Activated T-helper 17 cell treated with anti-CD3 and anti-CD28 coated beads, Interleukin-2, amount 50 U/mL, for 72 hours (primary cell): ENCODE data around the gene MAP2K4. TPM values are rescaled to one million over a fixed set of nuclear protein-coding genes. Genes with fewer than 3 reads are reported as not detected.
"Not testable (repeated sequence)": the region's sequence is repeated elsewhere in the genome, so short reads cannot be mapped to it uniquely, and the experiment has no call there.

ENCODE experiments used
- ATAC-seq: fragments of 150-1000 bp; cut with Tn5 transposase; replicated peaks from 2 replicates; pipeline ENCODE4 v1.10.0; 2021; ENCODE audit warnings: mild to moderate bottlenecking, moderate library complexity
- H3K27ac Mint-ChIP-seq: one replicate; pipeline ENCODE4 v1.8.0; 2022; ENCODE audit warnings: mixed read lengths
- H3K27me3 Mint-ChIP-seq: one replicate; pipeline ENCODE4 v1.8.0; 2022; ENCODE audit warnings: mixed read lengths
- H3K36me3 Mint-ChIP-seq: one replicate; pipeline ENCODE4 v1.8.0; 2022; ENCODE audit warnings: low read depth, mild to moderate bottlenecking, mixed read lengths
- H3K4me1 Mint-ChIP-seq: one replicate; pipeline ENCODE4 v1.8.0; 2022; ENCODE audit warnings: mixed read lengths
- H3K4me3 Mint-ChIP-seq: one replicate; pipeline ENCODE4 v1.8.0; 2022; ENCODE audit warnings: mild to moderate bottlenecking, mixed read lengths
- H3K9me3 Mint-ChIP-seq: one replicate; pipeline ENCODE4 v1.8.0; 2022; ENCODE audit warnings: mixed read lengths
- total RNA-seq, 2 donors: library from RNA; stranded (reverse); gene quantifications; one replicate each; pipeline ENCODE4 v1.2.3, GENCODE V29; 2022

MAP2K4 gene
- total RNA-seq, 2 donors from 2014 or later, result 22.1 to 22.7 TPM

GRCh38 chr17:12127667-12128066 lies 107.0 kb downstream of the MAP2K4 start:
- no peak for ATAC-seq
- Mint-ChIP-seq H3K27me3 (no peaks in the 10 kb centered on the region), H3K9me3 (no peaks in the 10 kb centered on the region), H3K4me1 (no peaks in the 10 kb centered on the region), H3K27ac (no peak overlapping the region), H3K4me3 (no peak overlapping the region), H3K36me3 (peaks cover 100% of the 10 kb centered on the region)

GRCh38 chr17:12128946-12129345 lies 108.3 kb downstream of the MAP2K4 start:
- Mint-ChIP-seq H3K9me3 (no peaks in the 10 kb centered on the region), H3K4me3 (no peak overlapping the region), H3K4me1 (no peaks in the 10 kb centered on the region), H3K36me3 (peaks cover 98% of the 10 kb centered on the region), H3K27me3 (no peaks in the 10 kb centered on the region), H3K27ac (no peak overlapping the region)
- no peak for ATAC-seq

DNA sequence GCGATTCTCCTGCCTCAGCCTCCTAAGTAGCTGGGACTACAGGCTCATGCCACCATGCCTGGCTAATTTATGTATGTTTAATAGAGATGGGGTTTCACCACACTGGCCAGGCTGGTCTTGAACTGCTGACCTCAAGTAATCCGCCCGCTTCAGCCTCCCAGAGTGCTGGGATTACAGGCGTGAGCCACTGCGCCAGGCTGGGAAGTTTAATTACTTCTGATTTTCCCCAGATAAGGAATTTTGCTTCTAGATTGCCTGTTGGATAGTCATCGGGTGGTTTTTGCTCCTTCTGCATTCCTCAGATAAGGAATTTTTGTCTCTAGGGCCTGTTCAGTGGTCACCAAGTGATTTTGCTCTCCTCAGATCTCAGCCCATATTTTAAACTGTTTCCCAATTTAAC lies 112.5 kb downstream of the MAP2K4 start:
- H3K27ac Mint-ChIP-seq, result no peak overlapping the region
- H3K36me3 Mint-ChIP-seq, result peaks cover 98% of the 10 kb centered on the region
- ATAC-seq, result no peak
- H3K9me3 Mint-ChIP-seq, result no peaks in the 10 kb centered on the region
- H3K4me3 Mint-ChIP-seq, result no peak overlapping the region
- no peaks in the 10 kb centered on the region for H3K4me1 Mint-ChIP-seq
- H3K27me3 Mint-ChIP-seq, result no peaks in the 10 kb centered on the region

- H3K27me3 Mint-ChIP-seq, result no peaks in the 10 kb centered on the region
- H3K36me3 Mint-ChIP-seq, result peaks cover 98% of the 10 kb centered on the region
- no peaks in the 10 kb centered on the region for H3K4me1 Mint-ChIP-seq
Observed at GRCh38 chr17:12134101-12134500, 113.4 kb downstream of the MAP2K4 start.

GRCh38 chr17:12134587-12134986 lies 113.9 kb downstream of the MAP2K4 start:
- no peaks in the 10 kb centered on the region for H3K9me3 Mint-ChIP-seq
- peaks cover 96% of the 10 kb centered on the region for H3K36me3 Mint-ChIP-seq
- ATAC-seq, result no peak
- no peaks in the 10 kb centered on the region for H3K4me1 Mint-ChIP-seq
- no peaks in the 10 kb centered on the region for H3K27me3 Mint-ChIP-seq
- no peak overlapping the region for H3K4me3 Mint-ChIP-seq
- H3K27ac Mint-ChIP-seq, result no peak overlapping the region

More at GRCh38 chr17:12134101-12134500, 113.4 kb downstream of the MAP2K4 start:
- Mint-ChIP-seq H3K27ac (no peak overlapping the region), H3K9me3 (no peaks in the 10 kb centered on the region), H3K4me3 (no peak overlapping the region)
- no peak for ATAC-seq

DNA sequence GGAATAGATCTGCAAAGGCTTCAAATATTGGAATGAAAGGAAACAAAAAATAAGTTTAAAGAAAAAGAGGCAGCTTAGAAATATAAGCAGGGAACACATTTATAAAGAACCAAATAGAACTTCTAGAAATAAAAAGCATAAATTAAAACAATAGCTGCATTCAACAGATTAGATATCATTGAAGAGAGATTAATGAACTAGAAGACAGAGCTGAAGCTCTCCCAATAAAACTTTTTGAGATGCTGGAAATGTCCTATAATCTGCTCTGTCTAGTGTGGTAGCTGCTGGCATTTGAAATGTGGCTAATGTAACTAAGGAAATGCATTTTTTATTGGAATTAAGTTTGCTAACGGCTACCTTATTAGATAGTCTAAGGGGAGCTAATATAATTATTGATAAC lies 115.6 kb downstream of the MAP2K4 start:
- Mint-ChIP-seq H3K36me3 (peaks cover 96% of the 10 kb centered on the region), H3K27ac (no peak overlapping the region), H3K4me1 (no peaks in the 10 kb centered on the region), H3K4me3 (no peak overlapping the region), H3K9me3 (no peaks in the 10 kb centered on the region), H3K27me3 (no peaks in the 10 kb centered on the region)
- no peak for ATAC-seq

DNA sequence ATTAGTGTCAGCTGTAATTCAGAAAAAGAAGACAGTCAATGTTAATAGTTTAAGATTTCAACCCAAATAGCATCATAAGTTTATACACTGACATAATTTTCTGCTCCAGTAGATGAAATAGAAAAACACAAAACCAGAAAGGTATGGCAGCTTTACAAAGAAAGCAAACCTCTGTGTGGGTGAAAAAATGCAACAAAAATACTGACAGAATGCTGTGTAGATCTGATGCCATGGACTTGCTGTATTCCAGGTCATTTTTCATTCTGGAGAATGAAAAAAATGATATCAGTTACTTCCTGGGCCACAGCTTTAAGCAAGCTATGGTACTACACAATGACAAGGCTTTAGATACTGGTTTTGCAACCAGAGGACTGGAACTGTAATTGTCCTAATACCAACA lies 116.0 kb downstream of the MAP2K4 start:
- Mint-ChIP-seq H3K4me3 (no peak overlapping the region), H3K27me3 (no peaks in the 10 kb centered on the region), H3K36me3 (peaks cover 96% of the 10 kb centered on the region), H3K9me3 (no peaks in the 10 kb centered on the region), H3K27ac (no peak overlapping the region), H3K4me1 (no peaks in the 10 kb centered on the region)
- no peak for ATAC-seq

GRCh38 chr17:12137859-12138258 lies 117.2 kb downstream of the MAP2K4 start:
- H3K27ac Mint-ChIP-seq, result no peak overlapping the region
- H3K4me3 Mint-ChIP-seq, result no peak overlapping the region
- no peak for ATAC-seq

DNA sequence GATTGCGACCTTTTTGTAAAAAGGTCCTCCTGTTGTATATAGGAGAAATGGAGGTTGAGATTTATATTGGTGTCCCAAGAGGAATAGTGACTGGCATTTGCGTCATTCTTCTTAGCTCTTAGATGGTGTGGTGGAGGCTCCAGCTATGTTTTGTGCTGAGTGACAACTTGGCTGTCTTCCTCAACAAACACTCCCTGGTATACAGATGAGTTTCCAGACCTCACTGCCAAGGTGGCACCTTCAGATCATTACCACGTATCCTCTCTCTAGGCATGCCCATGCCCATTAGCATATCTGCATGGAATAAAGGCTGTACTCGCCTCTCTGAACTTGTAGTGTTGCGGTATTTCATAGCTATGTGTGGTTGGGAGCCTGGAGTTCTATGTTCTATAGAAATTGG lies 120.0 kb downstream of the MAP2K4 start:
- Mint-ChIP-seq H3K36me3 (peaks cover 95% of the 10 kb centered on the region), H3K4me1 (no peaks in the 10 kb centered on the region), H3K4me3 (no peak overlapping the region), H3K27me3 (no peaks in the 10 kb centered on the region), H3K27ac (no peak overlapping the region), H3K9me3 (peaks cover 4% of the 10 kb centered on the region)
- ATAC-seq, result no peak

More at GRCh38 chr17:12137859-12138258, 117.2 kb downstream of the MAP2K4 start:
- Mint-ChIP-seq H3K4me1 (no peaks in the 10 kb centered on the region), H3K9me3 (no peaks in the 10 kb centered on the region), H3K27me3 (no peaks in the 10 kb centered on the region), H3K36me3 (peaks cover 96% of the 10 kb centered on the region)

DNA sequence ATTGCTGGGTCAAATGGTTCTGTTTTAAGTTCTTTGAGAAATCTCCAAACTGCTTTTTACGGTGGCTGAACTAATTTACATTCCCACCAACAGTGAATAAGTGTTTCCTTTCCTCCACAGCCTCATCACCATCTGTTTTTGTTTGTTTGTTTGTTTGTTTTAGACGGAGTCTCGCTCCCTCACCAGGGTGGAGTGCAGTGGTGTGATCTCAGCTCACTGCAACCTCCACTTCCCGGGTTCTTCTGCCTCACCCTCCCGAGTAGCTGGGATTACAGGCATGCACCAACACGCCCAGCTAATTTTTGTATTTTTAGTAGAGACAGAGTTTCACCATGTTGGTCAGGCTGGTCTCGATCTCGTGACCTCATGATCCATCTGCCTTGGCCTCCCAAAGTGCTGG lies 141.5 kb downstream of the MAP2K4 start:
- peaks cover 13% of the 10 kb centered on the region for H3K9me3 Mint-ChIP-seq
- H3K27me3 Mint-ChIP-seq, H3K27ac Mint-ChIP-seq, H3K4me3 Mint-ChIP-seq, H3K4me1 Mint-ChIP-seq, H3K36me3 Mint-ChIP-seq, ATAC-seq: not testable (repeated sequence)

DNA sequence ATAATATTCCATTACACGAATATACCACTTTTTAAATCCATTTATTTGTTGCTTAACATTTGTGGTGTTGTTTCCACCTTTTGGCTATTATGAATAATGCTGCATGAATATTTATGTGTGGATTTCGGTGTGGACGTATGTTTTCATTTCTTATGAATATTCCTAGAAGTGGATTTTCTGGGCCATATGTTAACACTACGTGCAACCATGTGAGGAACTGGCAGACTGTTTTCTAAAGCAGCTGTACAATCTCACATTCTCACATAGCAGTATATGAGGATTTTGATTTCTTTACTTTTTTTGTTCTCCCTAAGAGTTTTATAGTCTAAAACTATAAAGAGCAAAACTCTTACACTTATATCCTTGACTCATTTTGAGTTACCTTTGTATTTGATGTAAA lies 143.4 kb downstream of the MAP2K4 start:
- no peak overlapping the region for H3K4me3 Mint-ChIP-seq
- H3K9me3 Mint-ChIP-seq, result peaks cover 8% of the 10 kb centered on the region
- no peak overlapping the region for H3K27ac Mint-ChIP-seq
- no peaks in the 10 kb centered on the region for H3K36me3 Mint-ChIP-seq
- no peaks in the 10 kb centered on the region for H3K4me1 Mint-ChIP-seq
- H3K27me3 Mint-ChIP-seq, result peaks cover 7% of the 10 kb centered on the region
- no peak for ATAC-seq

DNA sequence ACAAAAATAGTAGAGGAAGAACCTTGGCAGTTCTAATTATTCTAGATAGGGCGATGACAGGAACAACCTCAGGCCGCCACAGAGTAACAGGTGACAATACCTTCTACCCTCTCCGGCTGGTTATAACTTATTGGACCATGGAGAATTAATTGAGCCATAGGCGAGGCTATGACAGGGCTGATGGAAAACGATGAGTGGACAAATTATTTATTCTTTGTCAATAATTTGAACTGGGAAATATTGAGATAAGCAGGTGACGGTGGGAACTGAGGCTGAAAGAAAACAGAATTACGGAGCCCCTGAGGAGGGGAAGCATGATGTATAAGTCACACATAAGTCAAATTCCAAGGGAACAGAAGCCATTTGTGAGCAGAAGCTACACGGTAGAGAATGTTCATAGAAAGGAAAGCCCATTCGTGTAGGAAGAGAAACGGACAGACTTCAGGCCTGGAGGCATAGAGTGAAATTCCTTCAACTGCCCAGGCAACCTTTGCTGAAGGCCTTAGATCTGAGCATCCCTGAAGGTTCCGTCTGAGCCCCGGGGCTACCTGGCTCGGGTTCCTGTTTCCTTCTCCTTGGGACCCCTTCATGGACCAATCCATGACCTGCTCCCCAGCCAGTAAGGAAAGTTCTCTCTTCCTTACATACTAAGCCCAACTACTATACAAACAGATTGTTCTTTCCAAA lies 158.1 kb downstream of the MAP2K4 start:
- ATAC-seq, result no peak
- no peak overlapping the region for H3K4me3 Mint-ChIP-seq
- H3K4me1 Mint-ChIP-seq, result no peaks in the 10 kb centered on the region
- no peaks in the 10 kb centered on the region for H3K9me3 Mint-ChIP-seq
- H3K27ac Mint-ChIP-seq, result no peak overlapping the region
- H3K36me3 Mint-ChIP-seq, result no peaks in the 10 kb centered on the region
- no peaks in the 10 kb centered on the region for H3K27me3 Mint-ChIP-seq

- H3K4me3 Mint-ChIP-seq, result no peak overlapping the region
- no peaks in the 10 kb centered on the region for H3K4me1 Mint-ChIP-seq
- H3K36me3 Mint-ChIP-seq, result no peaks in the 10 kb centered on the region
- no peak overlapping the region for H3K27ac Mint-ChIP-seq
- no peak for ATAC-seq
- H3K9me3 Mint-ChIP-seq, result no peaks in the 10 kb centered on the region
- no peaks in the 10 kb centered on the region for H3K27me3 Mint-ChIP-seq
Observed at GRCh38 chr17:12180644-12181261, 160.1 kb downstream of the MAP2K4 start.

GRCh38 chr17:12187658-12188057 lies 167.0 kb downstream of the MAP2K4 start:
- ATAC-seq, result no peak
- Mint-ChIP-seq H3K4me1 (no peaks in the 10 kb centered on the region), H3K27ac (no peak overlapping the region), H3K27me3 (peaks cover 3% of the 10 kb centered on the region), H3K36me3 (no peaks in the 10 kb centered on the region), H3K9me3 (peaks cover 18% of the 10 kb centered on the region), H3K4me3 (no peak overlapping the region)

- no peak for ATAC-seq
- no peaks in the 10 kb centered on the region for H3K36me3 Mint-ChIP-seq
- no peak overlapping the region for H3K4me3 Mint-ChIP-seq
- no peaks in the 10 kb centered on the region for H3K4me1 Mint-ChIP-seq
- peaks cover 13% of the 10 kb centered on the region for H3K9me3 Mint-ChIP-seq
- H3K27ac Mint-ChIP-seq, result no peak overlapping the region
- peaks cover 6% of the 10 kb centered on the region for H3K27me3 Mint-ChIP-seq
Observed at GRCh38 chr17:12193144-12193735, 172.6 kb downstream of the MAP2K4 start.
